GDM1 (cell line): ENCODE measurements around the gene TIGD4.
"Not testable (repeated sequence)": the region's sequence is repeated elsewhere in the genome, so short reads cannot be mapped to it uniquely, and the experiment has no call there.

ENCODE experiments used
- DNase-seq: peaks from one replicate; lab custom pipeline; 2025; lab: John Stamatoyannopoulos, UW

The TIGD4 gene

GRCh38 chr4:152780267-152780778 is 793 bp upstream of the TIGD4 start:
- no peak for DNase-seq

DNA sequence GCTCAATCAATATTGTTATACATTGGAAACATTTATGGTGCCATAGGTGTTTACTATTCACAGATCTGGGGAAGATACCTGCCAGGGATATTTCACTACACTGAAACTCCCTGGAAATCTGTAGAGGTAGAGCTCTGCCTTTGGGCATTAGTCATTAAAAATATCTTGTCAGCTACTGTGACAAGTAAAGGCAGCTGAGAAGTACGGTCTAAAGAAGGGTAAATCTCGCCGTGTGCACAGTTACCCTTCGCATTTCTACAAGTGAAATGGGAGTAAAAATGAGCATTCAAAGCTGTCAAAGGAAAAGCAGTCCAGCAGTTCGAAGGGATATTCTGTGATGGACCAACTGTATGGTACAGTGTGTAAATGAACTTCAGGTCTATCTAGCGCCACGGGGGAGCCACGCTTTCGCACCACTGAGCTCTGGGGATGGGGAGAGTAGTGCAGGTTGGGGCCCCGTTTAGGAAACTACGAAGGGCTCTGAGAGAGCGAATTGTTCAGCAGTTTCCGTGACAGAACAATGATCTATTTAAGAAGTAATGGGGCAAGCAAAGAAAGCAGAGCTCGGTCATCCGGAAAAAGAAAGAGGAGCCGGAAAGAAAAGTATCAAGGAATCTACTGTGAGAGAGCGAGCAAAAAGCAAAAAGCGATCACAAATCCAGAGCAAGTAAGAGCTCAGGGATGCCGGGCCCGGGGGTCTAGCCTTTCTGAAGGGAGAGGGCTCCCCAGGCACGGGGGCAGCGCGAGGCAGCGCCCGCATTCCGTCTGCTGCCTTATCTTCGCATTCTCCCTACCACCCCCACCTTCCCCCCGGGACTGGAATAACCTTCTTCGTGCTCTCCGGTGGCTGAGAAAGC is 646 bp downstream of the TIGD4 start:
- DNase-seq = no peak

DNA sequence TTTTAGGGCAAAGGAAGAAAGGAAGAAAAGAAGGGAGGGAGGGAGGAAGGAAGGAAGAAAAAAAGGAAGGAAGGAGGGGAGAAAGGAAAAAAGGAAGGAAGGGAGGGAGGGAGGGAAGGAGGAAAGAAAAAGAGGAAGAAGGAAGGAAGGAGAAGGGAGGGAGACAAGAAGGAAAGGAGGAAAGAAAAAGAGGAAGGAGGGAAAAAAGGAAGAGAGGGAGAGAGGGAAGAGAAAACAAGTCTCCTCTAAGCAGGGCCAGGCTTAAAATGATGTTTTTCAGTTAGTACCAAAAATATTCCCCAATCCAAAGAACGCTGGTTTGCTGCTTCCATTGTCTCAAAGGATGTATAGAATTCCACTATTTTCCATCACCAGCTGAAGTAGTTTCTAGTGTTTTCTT is 2.0 kb downstream of the TIGD4 start:
- DNase-seq = no peak

GRCh38 chr4:152776352-152776751 is 3.2 kb downstream of the TIGD4 start:
- DNase-seq = no peak

DNA sequence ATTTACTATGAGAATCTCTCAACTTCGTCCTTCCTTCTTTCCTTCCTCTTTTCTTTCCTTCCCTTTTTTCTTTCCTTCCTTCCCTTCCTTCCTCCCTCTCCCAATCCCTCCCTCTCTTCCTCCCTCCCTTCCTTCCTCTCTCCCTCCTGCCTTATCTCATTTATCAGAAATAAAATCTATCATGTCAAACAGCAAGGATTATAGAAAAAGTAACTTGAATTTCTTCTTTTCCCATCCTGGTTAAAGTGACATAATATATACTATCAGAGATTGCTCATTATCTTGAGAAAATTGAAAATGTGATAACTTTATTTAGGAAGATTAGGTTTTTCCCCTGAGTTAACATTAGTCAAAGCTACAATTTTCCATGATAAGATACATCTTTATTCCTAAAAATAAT is 5.6 kb downstream of the TIGD4 start:
- DNase-seq = no peak

DNA sequence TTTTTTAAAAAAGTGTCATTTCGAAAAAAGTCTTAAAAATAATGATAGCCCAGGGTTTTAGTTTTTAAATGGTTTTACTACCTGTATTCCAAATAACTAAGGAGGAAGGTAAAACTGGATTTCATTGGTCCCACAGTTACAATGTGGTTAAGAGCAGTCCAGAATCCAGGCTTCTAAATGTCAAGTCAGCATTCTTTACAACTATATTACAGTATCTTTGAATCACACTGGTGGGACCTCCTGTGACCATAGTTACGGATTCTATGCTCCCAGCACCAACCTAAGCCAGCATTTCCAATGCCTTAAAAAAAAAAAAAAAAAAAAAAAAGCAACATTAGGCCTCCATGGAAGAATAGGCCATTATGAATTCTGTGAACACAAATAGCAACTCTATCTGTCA is 6.2 kb downstream of the TIGD4 start:
- no peak for DNase-seq

GRCh38 chr4:152771741-152772533 is 7.6 kb downstream of the TIGD4 start:
- DNase-seq = no peak

DNA sequence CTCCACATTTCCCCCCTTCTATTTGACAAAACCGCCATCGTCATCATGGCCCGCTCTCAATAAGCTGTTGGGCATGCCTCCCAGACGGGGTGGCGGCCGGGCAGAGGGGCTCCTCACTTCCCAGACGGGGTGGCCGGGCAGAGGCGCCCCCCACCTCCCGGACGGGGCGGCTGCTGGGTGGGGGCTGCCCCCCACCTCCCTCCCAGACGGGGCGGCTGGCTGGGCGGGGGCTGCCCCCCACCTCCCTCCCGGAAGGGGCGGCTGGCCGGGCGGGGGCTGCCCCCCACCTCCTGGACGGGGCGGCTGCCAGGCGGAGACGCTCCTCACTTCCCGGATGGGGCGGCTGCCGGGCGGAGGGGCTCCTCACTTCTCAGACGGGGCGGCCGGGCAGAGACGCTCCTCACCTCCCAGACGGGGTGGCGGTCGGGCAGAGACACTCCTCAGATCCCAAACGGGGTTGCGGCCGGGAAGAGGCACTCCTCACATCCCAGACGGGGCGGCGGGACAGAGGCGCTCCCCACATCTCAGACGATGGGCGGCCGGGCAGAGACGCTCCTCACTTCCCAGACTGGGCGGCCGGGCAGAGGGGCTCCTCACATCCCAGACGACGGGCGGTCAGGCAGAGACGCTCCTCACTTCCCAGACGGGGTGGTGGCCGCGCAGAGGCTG is 14.3 kb downstream of the TIGD4 start:
- DNase-seq = not testable (repeated sequence)

GRCh38 chr4:152763796-152764195 is 15.7 kb downstream of the TIGD4 start:
- no peak for DNase-seq

- no peak for DNase-seq
Measured at GRCh38 chr4:152748619-152749018, 30.9 kb downstream of the TIGD4 start.

GRCh38 chr4:152747444-152747843 is 32.1 kb downstream of the TIGD4 start:
- no peak for DNase-seq

DNA sequence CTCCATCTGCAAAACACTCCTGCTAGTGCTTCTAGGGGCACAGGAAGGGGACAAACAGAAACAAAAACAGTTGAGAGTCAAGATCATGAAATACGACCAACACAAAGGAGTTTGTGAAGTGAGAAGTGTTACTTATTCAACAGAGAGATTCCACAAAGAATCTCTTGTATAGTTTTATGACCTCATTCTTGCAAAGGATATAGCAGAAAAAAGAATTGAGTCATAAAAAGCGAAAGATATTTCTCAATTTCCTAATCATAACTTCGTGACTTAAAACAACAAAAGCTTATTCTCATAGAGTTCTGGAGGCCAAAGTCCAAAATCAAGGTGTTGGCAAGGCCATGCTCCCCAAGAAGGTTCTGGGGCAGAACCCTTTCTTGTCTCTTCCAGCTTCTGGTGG is 40.7 kb downstream of the TIGD4 start:
- DNase-seq = no peak

- DNase-seq = no peak
Measured at GRCh38 chr4:152735906-152736305, 43.6 kb downstream of the TIGD4 start.

GRCh38 chr4:152735396-152735859 is 44.1 kb downstream of the TIGD4 start:
- DNase-seq = no peak

- no peak for DNase-seq
Measured at GRCh38 chr4:152734699-152735050, 44.9 kb downstream of the TIGD4 start.

- DNase-seq = no peak
Measured at GRCh38 chr4:152734015-152734698, 45.4 kb downstream of the TIGD4 start.

- DNase-seq = no peak
Measured at GRCh38 chr4:152731997-152732396, 47.5 kb downstream of the TIGD4 start.

DNA sequence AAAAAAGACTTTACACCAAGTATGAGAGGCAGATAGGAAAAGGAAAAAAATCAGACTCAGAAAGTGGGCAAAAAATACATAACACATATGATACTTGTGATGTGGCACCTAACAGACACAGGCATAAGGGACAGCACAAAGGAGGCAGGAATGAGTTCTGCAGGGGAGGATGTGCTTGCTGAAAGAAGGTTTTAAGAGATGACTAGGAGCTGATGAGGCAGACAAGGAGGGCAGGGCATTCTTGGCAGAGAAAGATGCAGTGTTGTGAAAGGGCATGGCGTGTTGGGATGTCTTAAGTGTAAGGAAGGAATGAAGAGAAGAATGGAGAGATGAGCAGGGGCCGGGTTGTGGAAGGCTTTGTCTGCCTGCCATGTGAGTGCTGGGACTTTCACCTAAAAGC is 50.1 kb downstream of the TIGD4 start:
- no peak for DNase-seq

DNA sequence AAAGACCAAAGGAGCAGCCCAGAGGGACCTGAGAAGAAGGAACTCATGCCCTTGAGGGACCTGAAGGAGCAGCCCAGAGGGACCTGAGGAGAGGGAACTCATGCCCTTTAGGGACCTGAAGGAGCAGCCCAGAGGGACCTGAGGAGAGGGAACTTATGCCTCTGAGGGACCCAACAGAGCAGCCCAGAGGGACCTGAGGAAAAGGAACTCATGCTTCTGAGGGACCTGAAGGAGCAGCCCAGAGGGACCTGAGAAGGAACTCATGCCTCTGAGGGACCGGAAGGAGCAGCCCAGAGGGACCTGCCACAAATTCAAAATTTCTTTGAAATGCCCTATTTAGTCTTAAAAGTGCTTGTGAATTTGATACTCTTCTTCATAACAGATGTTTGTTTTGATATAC is 51.2 kb downstream of the TIGD4 start:
- DNase-seq = peak; percentile 1

DNA sequence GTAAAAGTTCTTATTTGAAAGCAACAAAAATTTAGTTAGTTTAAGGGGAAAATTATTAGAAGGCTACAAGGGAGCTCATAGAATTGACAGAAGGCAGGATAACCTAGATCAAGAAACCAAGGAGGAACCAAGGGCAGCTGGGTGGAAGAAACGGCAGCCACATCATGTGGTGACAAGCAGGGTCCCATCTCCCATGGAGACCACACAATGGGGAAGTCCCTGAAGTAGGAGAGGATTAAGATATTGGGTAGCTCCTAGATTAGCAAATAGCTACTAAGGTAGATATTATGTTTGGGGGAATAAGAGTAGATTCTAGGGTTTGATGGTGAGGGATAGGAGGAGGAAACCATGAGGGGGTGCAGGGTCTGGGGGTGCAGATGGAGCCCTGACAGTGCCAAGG is 51.7 kb downstream of the TIGD4 start:
- DNase-seq = no peak

DNA sequence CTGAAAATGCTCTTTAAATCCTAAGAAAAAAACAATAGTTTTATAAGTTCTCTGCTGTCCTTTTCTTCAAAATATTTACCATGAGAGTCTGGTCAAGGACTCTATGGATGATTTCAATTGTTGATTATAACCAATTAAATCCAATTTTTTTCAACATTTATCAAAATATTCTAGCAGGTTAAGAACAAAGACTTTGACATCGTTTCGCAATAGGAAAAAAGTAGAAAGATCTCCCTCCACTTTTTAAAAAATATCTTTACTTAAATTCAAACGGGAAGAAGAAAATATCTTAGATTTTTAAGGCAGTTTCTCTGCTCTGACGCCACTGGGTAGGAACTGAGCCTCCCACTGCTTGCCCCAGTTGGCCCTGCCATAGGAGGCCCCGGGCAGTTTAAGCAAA is 55.0 kb downstream of the TIGD4 start:
- no peak for DNase-seq

DNA sequence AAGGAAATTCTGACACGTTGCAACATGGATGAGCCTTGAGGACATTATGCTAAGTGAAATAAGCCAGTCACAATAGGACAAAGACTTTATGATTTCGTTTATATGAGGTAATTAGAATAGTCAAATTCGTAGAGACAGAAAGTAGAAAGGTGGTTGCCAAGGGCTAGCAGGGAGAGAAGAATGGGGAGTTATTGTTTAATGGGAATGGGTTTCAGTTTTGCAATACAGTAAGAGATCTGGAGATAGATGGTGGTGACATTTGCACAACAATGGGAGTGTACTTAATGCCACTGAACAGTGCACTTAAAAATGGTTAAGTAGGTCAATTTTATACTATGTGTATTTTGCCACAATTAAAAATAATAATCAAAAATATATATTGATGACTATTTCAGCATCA is 56.3 kb downstream of the TIGD4 start:
- DNase-seq = no peak
